ENCODE results near the gene RPS26.
"Not testable (repeated sequence)": the region's sequence is repeated elsewhere in the genome, so short reads cannot be mapped to it uniquely, and the experiment has no call there.

The RPS26 gene

GRCh38 chr12:56028511-56029165 is 13.1 kb upstream of the RPS26 start:
- Histone ChIP-seq H3K9me3 (ENCODE audit: control insufficient read depth, insufficient read depth, low read depth, low read length) (no peaks in the 10 kb centered on the region), H3K9ac (ENCODE audit: low read length) (no peak overlapping the region), H3K4me1 (ENCODE audit: control insufficient read depth, insufficient read depth, low read length) (no peaks in the 10 kb centered on the region), H3K4me3 (ENCODE audit: low read depth, low read length) (no peak overlapping the region), H3K36me3 (ENCODE audit: control insufficient read depth, insufficient read depth, low read length) (peaks cover 46% of the 10 kb centered on the region), H3K27me3 (ENCODE audit: control insufficient read depth, insufficient read depth, low read length) (no peaks in the 10 kb centered on the region), H3K27ac (ENCODE audit: low read depth, low read length) (no peak overlapping the region)

GRCh38 chr12:56029166-56029519 is 12.6 kb upstream of the RPS26 start:
- no peak overlapping the region for H3K4me3 ChIP-seq (ENCODE audit: low read depth, low read length)
- H3K36me3 ChIP-seq (ENCODE audit: control insufficient read depth, insufficient read depth, low read length): peaks cover 46% of the 10 kb centered on the region
- no peak overlapping the region for H3K9ac ChIP-seq (ENCODE audit: low read length)
- H3K4me1 ChIP-seq (ENCODE audit: control insufficient read depth, insufficient read depth, low read length): no peaks in the 10 kb centered on the region
- H3K27ac ChIP-seq (ENCODE audit: low read depth, low read length): no peak overlapping the region
- H3K9me3 ChIP-seq (ENCODE audit: control insufficient read depth, insufficient read depth, low read depth, low read length): no peaks in the 10 kb centered on the region
- H3K27me3 ChIP-seq (ENCODE audit: control insufficient read depth, insufficient read depth, low read length): no peaks in the 10 kb centered on the region

- no peaks in the 10 kb centered on the region for H3K9me3 ChIP-seq (ENCODE audit: control insufficient read depth, insufficient read depth, low read depth, low read length)
- no peaks in the 10 kb centered on the region for H3K4me1 ChIP-seq (ENCODE audit: control insufficient read depth, insufficient read depth, low read length)
- H3K9ac ChIP-seq (ENCODE audit: low read length): no peak overlapping the region
- no peak overlapping the region for H3K27ac ChIP-seq (ENCODE audit: low read depth, low read length)
- H3K27me3 ChIP-seq (ENCODE audit: control insufficient read depth, insufficient read depth, low read length): no peaks in the 10 kb centered on the region
- no peak overlapping the region for H3K4me3 ChIP-seq (ENCODE audit: low read depth, low read length)
- peaks cover 48% of the 10 kb centered on the region for H3K36me3 ChIP-seq (ENCODE audit: control insufficient read depth, insufficient read depth, low read length)
These were observed 11.9 kb upstream of the RPS26 start for GRCh38 chr12:56029666-56030293.

- H3K9ac ChIP-seq (ENCODE audit: low read length): no peak overlapping the region
- no peak overlapping the region for H3K4me3 ChIP-seq (ENCODE audit: low read depth, low read length)
- no peak overlapping the region for H3K27ac ChIP-seq (ENCODE audit: low read depth, low read length)
- peaks cover 55% of the 10 kb centered on the region for H3K36me3 ChIP-seq (ENCODE audit: control insufficient read depth, insufficient read depth, low read length)
- H3K4me1 ChIP-seq (ENCODE audit: control insufficient read depth, insufficient read depth, low read length): no peaks in the 10 kb centered on the region
- H3K27me3 ChIP-seq (ENCODE audit: control insufficient read depth, insufficient read depth, low read length): no peaks in the 10 kb centered on the region
- H3K9me3 ChIP-seq (ENCODE audit: control insufficient read depth, insufficient read depth, low read depth, low read length): no peaks in the 10 kb centered on the region
These were observed 9.7 kb upstream of the RPS26 start for GRCh38 chr12:56031987-56032386.

- Histone ChIP-seq H3K27me3 (ENCODE audit: control insufficient read depth, insufficient read depth, low read length) (no peaks in the 10 kb centered on the region), H3K27ac (ENCODE audit: low read depth, low read length) (no peak overlapping the region), H3K36me3 (ENCODE audit: control insufficient read depth, insufficient read depth, low read length) (peaks cover 39% of the 10 kb centered on the region), H3K4me1 (ENCODE audit: control insufficient read depth, insufficient read depth, low read length) (no peaks in the 10 kb centered on the region), H3K9ac (ENCODE audit: low read length) (no peak overlapping the region), H3K9me3 (ENCODE audit: control insufficient read depth, insufficient read depth, low read depth, low read length) (no peaks in the 10 kb centered on the region), H3K4me3 (ENCODE audit: low read depth, low read length) (no peak overlapping the region)
These were observed 7.0 kb upstream of the RPS26 start for GRCh38 chr12:56034586-56035332.

- H3K36me3 ChIP-seq (ENCODE audit: control insufficient read depth, insufficient read depth, low read length): peaks cover 35% of the 10 kb centered on the region
- no peaks in the 10 kb centered on the region for H3K27me3 ChIP-seq (ENCODE audit: control insufficient read depth, insufficient read depth, low read length)
- H3K4me3 ChIP-seq (ENCODE audit: low read depth, low read length): no peak overlapping the region
- no peaks in the 10 kb centered on the region for H3K9me3 ChIP-seq (ENCODE audit: control insufficient read depth, insufficient read depth, low read depth, low read length)
- peaks cover 3% of the 10 kb centered on the region; the same call in 1 of the 2 replicates for H3K4me1 ChIP-seq (ENCODE audit: control insufficient read depth, insufficient read depth, low read length)
- H3K27ac ChIP-seq (ENCODE audit: low read depth, low read length): no peak overlapping the region
- H3K9ac ChIP-seq (ENCODE audit: low read length): no peak overlapping the region
These were observed 4.6 kb upstream of the RPS26 start for GRCh38 chr12:56037161-56037560.

GRCh38 chr12:56038022-56038655 is 3.6 kb upstream of the RPS26 start:
- Histone ChIP-seq H3K9ac (ENCODE audit: low read length) (no peak overlapping the region), H3K4me1 (ENCODE audit: control insufficient read depth, insufficient read depth, low read length) (peaks cover 8% of the 10 kb centered on the region; the same call in 1 of the 2 replicates), H3K27me3 (ENCODE audit: control insufficient read depth, insufficient read depth, low read length) (no peaks in the 10 kb centered on the region), H3K27ac (ENCODE audit: low read depth, low read length) (no peak overlapping the region), H3K36me3 (ENCODE audit: control insufficient read depth, insufficient read depth, low read length) (peaks cover 33% of the 10 kb centered on the region), H3K4me3 (ENCODE audit: low read depth, low read length) (no peak overlapping the region), H3K9me3 (ENCODE audit: control insufficient read depth, insufficient read depth, low read depth, low read length) (no peaks in the 10 kb centered on the region)

- Histone ChIP-seq H3K9ac (ENCODE audit: low read length) (no peak overlapping the region), H3K9me3 (ENCODE audit: control insufficient read depth, insufficient read depth, low read depth, low read length) (no peaks in the 10 kb centered on the region), H3K27ac (ENCODE audit: low read depth, low read length) (no peak overlapping the region), H3K27me3 (ENCODE audit: control insufficient read depth, insufficient read depth, low read length) (no peaks in the 10 kb centered on the region), H3K4me3 (ENCODE audit: low read depth, low read length) (no peak overlapping the region), H3K36me3 (ENCODE audit: control insufficient read depth, insufficient read depth, low read length) (peaks cover 41% of the 10 kb centered on the region), H3K4me1 (ENCODE audit: control insufficient read depth, insufficient read depth, low read length) (peaks cover 8% of the 10 kb centered on the region; the same call in 1 of the 2 replicates)
These were observed 1.6 kb upstream of the RPS26 start for GRCh38 chr12:56040151-56040550.

GRCh38 chr12:56040963-56041551 is 661 bp upstream of the RPS26 start:
- Histone ChIP-seq H3K36me3 (ENCODE audit: control insufficient read depth, insufficient read depth, low read length) (peaks cover 39% of the 10 kb centered on the region), H3K4me1 (ENCODE audit: control insufficient read depth, insufficient read depth, low read length) (peaks cover 8% of the 10 kb centered on the region), H3K9me3 (ENCODE audit: control insufficient read depth, insufficient read depth, low read depth, low read length) (no peaks in the 10 kb centered on the region), H3K4me3 (ENCODE audit: low read depth, low read length) (peak overlapping the region; percentile 56), H3K27me3 (ENCODE audit: control insufficient read depth, insufficient read depth, low read length) (no peaks in the 10 kb centered on the region), H3K9ac (ENCODE audit: low read length) (peak overlapping the region; percentile 54), H3K27ac (ENCODE audit: low read depth, low read length) (peak overlapping the region; percentile 43; the same call in 1 of the 2 replicates)

GRCh38 chr12:56042430-56042813 is 704 bp downstream of the RPS26 start:
- Histone ChIP-seq H3K4me1 (ENCODE audit: control insufficient read depth, insufficient read depth, low read length) (peaks cover 13% of the 10 kb centered on the region), H3K27ac (ENCODE audit: low read depth, low read length) (peak overlapping the region; percentile 99), H3K36me3 (ENCODE audit: control insufficient read depth, insufficient read depth, low read length) (peaks cover 34% of the 10 kb centered on the region), H3K4me3 (ENCODE audit: low read depth, low read length) (peak overlapping the region; percentile 95), H3K9ac (ENCODE audit: low read length) (peak overlapping the region; percentile 99)
- not testable (repeated sequence) for H3K27me3 ChIP-seq (ENCODE audit: control insufficient read depth, insufficient read depth, low read length); H3K9me3 ChIP-seq (ENCODE audit: control insufficient read depth, insufficient read depth, low read depth, low read length)
